ENCODE measurements around the gene CRTC1.
A peak's percentile ranks its signal among the peaks of the same experiment; 100 is the strongest.

CRTC1 gene

DNA sequence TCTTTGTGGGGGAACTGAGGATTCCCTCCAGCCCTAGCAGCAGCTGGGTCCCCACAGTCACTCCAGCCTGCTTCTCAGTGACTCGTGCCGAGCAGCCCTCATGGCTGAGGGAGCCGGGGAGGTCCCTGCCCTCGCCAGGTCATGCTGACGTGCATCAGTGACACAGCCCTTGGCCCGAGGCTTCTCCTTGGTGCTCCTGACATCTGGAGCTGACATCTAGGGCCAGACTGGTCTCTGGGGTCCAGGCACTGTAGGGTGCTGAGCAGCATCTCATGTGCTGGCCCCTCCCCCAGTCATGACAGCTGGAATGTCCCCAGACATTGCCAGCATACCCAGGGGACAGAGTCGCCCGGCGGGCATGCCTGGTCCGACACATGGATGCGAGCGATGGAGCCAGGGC lies 93.3 kb downstream of the CRTC1 start:
- no peak overlapping the region for H3K4me3 ChIP-seq (ENCODE audit: low read depth, low read length)
- TF ChIP-seq, protein P1, sequence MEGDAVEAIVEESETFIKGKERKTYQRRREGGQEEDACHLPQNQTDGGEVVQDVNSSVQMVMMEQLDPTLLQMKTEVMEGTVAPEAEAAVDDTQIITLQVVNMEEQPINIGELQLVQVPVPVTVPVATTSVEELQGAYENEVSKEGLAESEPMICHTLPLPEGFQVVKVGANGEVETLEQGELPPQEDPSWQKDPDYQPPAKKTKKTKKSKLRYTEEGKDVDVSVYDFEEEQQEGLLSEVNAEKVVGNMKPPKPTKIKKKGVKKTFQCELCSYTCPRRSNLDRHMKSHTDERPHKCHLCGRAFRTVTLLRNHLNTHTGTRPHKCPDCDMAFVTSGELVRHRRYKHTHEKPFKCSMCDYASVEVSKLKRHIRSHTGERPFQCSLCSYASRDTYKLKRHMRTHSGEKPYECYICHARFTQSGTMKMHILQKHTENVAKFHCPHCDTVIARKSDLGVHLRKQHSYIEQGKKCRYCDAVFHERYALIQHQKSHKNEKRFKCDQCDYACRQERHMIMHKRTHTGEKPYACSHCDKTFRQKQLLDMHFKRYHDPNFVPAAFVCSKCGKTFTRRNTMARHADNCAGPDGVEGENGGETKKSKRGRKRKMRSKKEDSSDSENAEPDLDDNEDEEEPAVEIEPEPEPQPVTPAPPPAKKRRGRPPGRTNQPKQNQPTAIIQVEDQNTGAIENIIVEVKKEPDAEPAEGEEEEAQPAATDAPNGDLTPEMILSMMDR (IDR thresholded peaks at IDR 0.05; ENCODE audit: borderline replicate concordance, insufficient read depth, low read depth, low read length) = no peak

DNA sequence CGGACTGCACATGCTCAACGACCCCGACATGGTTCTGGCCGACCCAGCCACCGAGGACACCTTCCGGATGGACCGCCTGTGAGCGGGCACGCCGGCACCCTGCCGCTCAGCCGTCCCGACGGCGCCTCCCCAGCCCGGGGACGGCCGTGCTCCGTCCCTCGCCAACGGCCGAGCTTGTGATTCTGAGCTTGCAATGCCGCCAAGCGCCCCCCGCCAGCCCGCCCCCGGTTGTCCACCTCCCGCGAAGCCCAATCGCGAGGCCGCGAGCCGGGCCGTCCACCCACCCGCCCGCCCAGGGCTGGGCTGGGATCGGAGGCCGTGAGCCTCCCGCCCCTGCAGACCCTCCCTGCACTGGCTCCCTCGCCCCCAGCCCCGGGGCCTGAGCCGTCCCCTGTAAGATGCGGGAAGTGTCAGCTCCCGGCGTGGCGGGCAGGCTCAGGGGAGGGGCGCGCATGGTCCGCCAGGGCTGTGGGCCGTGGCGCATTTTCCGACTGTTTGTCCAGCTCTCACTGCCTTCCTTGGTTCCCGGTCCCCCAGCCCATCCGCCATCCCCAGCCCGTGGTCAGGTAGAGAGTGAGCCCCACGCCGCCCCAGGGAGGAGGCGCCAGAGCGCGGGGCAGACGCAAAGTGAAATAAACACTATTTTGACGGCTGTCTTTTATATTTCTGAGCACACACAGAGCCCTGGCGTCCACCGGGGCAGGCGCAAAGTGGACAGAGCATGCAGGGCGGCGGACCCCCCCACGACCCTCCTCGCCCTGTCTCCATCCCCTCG lies 94.0 kb downstream of the CRTC1 start:
- TF ChIP-seq, protein P1 (IDR thresholded peaks at IDR 0.05; ENCODE audit: borderline replicate concordance, insufficient read depth, low read depth, low read length) = no peak

DNA sequence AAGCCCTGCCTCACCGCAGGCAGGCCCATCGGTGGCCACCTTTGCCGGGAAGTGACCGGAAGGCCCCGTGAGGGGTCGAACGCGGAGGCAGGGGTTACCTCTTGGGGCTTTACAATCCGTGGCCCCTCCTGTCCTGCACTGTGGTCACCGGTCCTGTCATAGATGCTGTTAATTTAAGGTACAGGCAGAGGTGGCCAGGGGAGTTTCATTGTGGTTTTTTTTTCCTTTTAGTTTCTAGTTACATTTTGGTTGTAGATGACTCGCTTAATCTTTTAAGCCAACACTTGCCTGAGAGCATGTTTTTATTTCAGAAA lies 94.6 kb downstream of the CRTC1 start:
- TF ChIP-seq, protein P1 (IDR thresholded peaks at IDR 0.05; ENCODE audit: borderline replicate concordance, insufficient read depth, low read depth, low read length) = no peak
- no peak overlapping the region for H3K4me3 ChIP-seq (ENCODE audit: low read depth, low read length)

More for the DNA sequence above, 94.0 kb downstream of the CRTC1 start:
- no peak overlapping the region for H3K4me3 ChIP-seq (ENCODE audit: low read depth, low read length)

- TF ChIP-seq, protein P1 (IDR thresholded peaks at IDR 0.05; ENCODE audit: borderline replicate concordance, insufficient read depth, low read depth, low read length) = no peak
- no peak overlapping the region for H3K4me3 ChIP-seq (ENCODE audit: low read depth, low read length)
Measured at GRCh38 chr19:18778826-18779495, 95.5 kb downstream of the CRTC1 start.

DNA sequence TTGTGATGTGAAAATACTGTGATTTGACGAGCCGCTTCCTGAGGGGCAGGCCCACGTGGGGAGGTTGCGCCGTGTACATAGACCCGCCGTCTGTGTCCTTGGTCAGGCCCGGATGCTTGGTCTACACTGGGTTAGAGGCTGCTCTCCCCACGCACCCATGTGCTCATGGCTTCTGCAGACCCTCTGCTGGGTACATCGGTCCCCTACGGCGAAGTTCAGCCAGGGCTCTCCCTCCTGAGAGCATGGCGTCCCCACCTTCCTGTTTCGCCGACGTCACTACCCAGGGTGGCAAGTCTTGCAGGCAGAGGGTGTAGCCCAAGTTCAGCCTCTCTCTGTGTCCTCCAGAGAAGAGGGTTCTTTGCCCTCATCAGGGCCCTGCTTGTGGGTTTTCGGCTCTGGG lies 96.6 kb downstream of the CRTC1 start:
- TF ChIP-seq, protein P1 (IDR thresholded peaks at IDR 0.05; ENCODE audit: borderline replicate concordance, insufficient read depth, low read depth, low read length) = no peak
- H3K4me3 ChIP-seq (ENCODE audit: low read depth, low read length) = no peak overlapping the region

GRCh38 chr19:18780631-18781030 lies 97.2 kb downstream of the CRTC1 start:
- TF ChIP-seq, protein P1 (IDR thresholded peaks at IDR 0.05; ENCODE audit: borderline replicate concordance, insufficient read depth, low read depth, low read length) = peak; percentile 39

More at GRCh38 chr19:18780631-18781030, 97.2 kb downstream of the CRTC1 start:
- no peak overlapping the region for H3K4me3 ChIP-seq (ENCODE audit: low read depth, low read length)
